Endothelial cell of umbilical vein (primary cell): ENCODE data around the gene KHDRBS1. TPM values are rescaled to one million over a fixed set of nuclear protein-coding genes. Genes with fewer than 3 reads are reported as not detected.

Experiments
- BruUV-seq: library from RNA; stranded (reverse); fragments of 400-500 nt; replicated peaks from 2 replicates; lab custom pipeline; 2021; lab: Mats Ljungman, UMichigan
- CTCF ChIA-PET: fragments of 300-600, 350-600 bp; sonication (Branson Sonifier 250); formaldehyde crosslinking; loops from one replicate; lab custom pipeline; 2021; ENCODE audit warnings: antibody characterized with exemption, inconsistent platforms; lab: Charles Lee
- POLR2A ChIA-PET: fragments of 300-600, 350-600 bp; sonication (Branson Sonifier 250); formaldehyde crosslinking; loops from one replicate; lab custom pipeline; 2021; ENCODE audit warnings: antibody characterized with exemption, inconsistent platforms; lab: Charles Lee
- DNase-seq: peaks from one replicate; pipeline ENCODE4 v3.0.0-alpha.2; 2011; ENCODE audit warnings: low read depth, low spot score
- FAIRE-seq: peaks from 2 replicates; lab custom pipeline; 2011; peaks lifted over from hg19 to GRCh38; lab: Jason Lieb, UNC
- H2AFZ ChIP-seq: 2 replicates; pipeline ENCODE4 v1.6.0; 2012; ENCODE audit warnings: low read depth, low read length, control low read depth, inconsistent platforms
- H3K27ac ChIP-seq: 2 replicates; pipeline ENCODE4 v1.5.1; 2011; ENCODE audit warnings: low read depth, mild to moderate bottlenecking, control low read depth, low read length, moderate library complexity; ENCODE audit not compliant: insufficient read depth
- H3K27me3 ChIP-seq, 2 experiments: 2 replicates each; pipeline versions ENCODE4 v1.6.0 to v1.6.1; 2011; ENCODE audit warnings: low read length in 2 of 2, mixed read lengths in 1 of 2; ENCODE audit not compliant: control insufficient read depth in 2 of 2, insufficient read depth in 2 of 2
- H3K36me3 ChIP-seq, 2 experiments: 2 replicates in 1 of 2; 3 replicates in 1 of 2; pipeline ENCODE4 v1.5.1; 2011; ENCODE audit warnings: low read length in 2 of 2, mild to moderate bottlenecking in 1 of 2, moderate library complexity in 1 of 2; ENCODE audit not compliant: control insufficient read depth in 2 of 2, insufficient read depth in 2 of 2; ENCODE audit errors: extremely low read depth in 1 of 2
- H3K4me1 ChIP-seq: 3 replicates; pipeline ENCODE4 v1.5.1; 2011; ENCODE audit warnings: mild to moderate bottlenecking, low read length; ENCODE audit not compliant: control insufficient read depth, insufficient read depth; ENCODE audit errors: extremely low read depth
- H3K4me2 ChIP-seq: 2 replicates; pipeline ENCODE4 v1.6.1; 2011; ENCODE audit warnings: low read length, control low read depth, mixed read lengths; ENCODE audit not compliant: insufficient read depth
- H3K4me3 ChIP-seq, 3 experiments: fragments of 200-600 bp in 1 of 3; sonication (generic), shearing (Covaris generic) in 1 of 3; replicated peaks in 1 of 3; 2 replicates each; pipeline ENCODE4 v1.5.1; 2011 to 2016; ENCODE audit warnings: control low read depth in 3 of 3, low read length in 3 of 3, mild to moderate bottlenecking in 2 of 3, inconsistent platforms in 1 of 3, low read depth in 1 of 3, moderate library complexity in 1 of 3; ENCODE audit not compliant: insufficient read depth in 1 of 3
- H3K79me2 ChIP-seq: 2 replicates; pipeline ENCODE4 v1.6.0; 2012; ENCODE audit warnings: low read length, inconsistent platforms; ENCODE audit not compliant: control insufficient read depth, insufficient read depth
- H3K9ac ChIP-seq: replicated peaks from 2 replicates; pipeline ENCODE3; 2011; ENCODE audit warnings: low read length, control low read depth; ENCODE audit not compliant: insufficient read depth; ENCODE audit errors: extremely low read depth
- H3K9me1 ChIP-seq: replicated peaks from 3 replicates; pipeline ENCODE4 v1.6.0; 2011; ENCODE audit warnings: mild to moderate bottlenecking, low read length; ENCODE audit not compliant: control insufficient read depth, insufficient read depth; ENCODE audit errors: extremely low read depth
- H3K9me3 ChIP-seq: replicated peaks from 2 replicates; pipeline ENCODE4 v1.5.1; 2012; ENCODE audit warnings: low read length, inconsistent platforms; ENCODE audit not compliant: control insufficient read depth, insufficient read depth
- H4K20me1 ChIP-seq: replicated peaks from 2 replicates; pipeline ENCODE3; 2011; ENCODE audit warnings: mild to moderate bottlenecking, low read length; ENCODE audit not compliant: control insufficient read depth, insufficient read depth; ENCODE audit errors: extremely low read depth
- EZH2 ChIP-seq: IDR thresholded peaks from 2 replicates; pipeline ENCODE4 v1.6.1; 2012; ENCODE audit warnings: borderline replicate concordance, low read depth, mild to moderate bottlenecking, moderate library complexity, low read length, inconsistent platforms; ENCODE audit not compliant: severe bottlenecking
- FOS ChIP-seq: IDR thresholded peaks from 2 replicates; pipeline ENCODE4 v1.6.1; 2011; ENCODE audit warnings: mild to moderate bottlenecking, low read length, moderate library complexity, borderline replicate concordance; ENCODE audit not compliant: insufficient read depth
- GATA2 ChIP-seq: IDR thresholded peaks from 2 replicates; pipeline ENCODE4 v1.7.0; 2011; ENCODE audit warnings: low read depth, mild to moderate bottlenecking, moderate library complexity, mixed read lengths, low read length; ENCODE audit not compliant: insufficient read length, insufficient read depth
- JUN ChIP-seq: IDR thresholded peaks from 2 replicates; pipeline ENCODE4 v1.6.1; 2011; ENCODE audit warnings: borderline replicate concordance, low read depth; ENCODE audit not compliant: insufficient read length, insufficient read depth
- MYC ChIP-seq: IDR thresholded peaks from one replicate; pipeline ENCODE4 v1.6.1; 2011; ENCODE audit warnings: mild to moderate bottlenecking, low read depth, low read length
- POLR2A ChIP-seq: IDR thresholded peaks from 2 replicates; pipeline ENCODE4 v1.6.1; 2012; ENCODE audit warnings: low read depth, mild to moderate bottlenecking, control low read depth, low read length
- POLR2AphosphoS5 ChIP-seq: IDR thresholded peaks from 2 replicates; pipeline ENCODE4 v1.6.1; 2012; ENCODE audit warnings: low read depth, mild to moderate bottlenecking, control low read depth, low read length, moderate library complexity; ENCODE audit not compliant: insufficient read depth
- dilution Hi-C: fragments of 300-500 bp; cut with MboI; formaldehyde crosslinking; loops from one replicate; pipeline ENCODE4 v1.15.0; 2019; ENCODE audit warnings: low sequenced_read_pairs; ENCODE audit not compliant: extremely low pct_ligation_motif_present
- intact Hi-C: fragments of 100-400 bp; cut with micrococcal nuclease; formaldehyde crosslinking; loops from one replicate; pipeline ENCODE4 v1.10.0; 2022
- polyA plus RNA-seq, 4 experiments: library from polyadenylated mRNA; depleted of rRNA in 3 of 4; stranded (reverse) in 3 of 4; unstranded in 1 of 4; fragments of >200 nt; gene quantifications; 2 replicates each; pipeline versions ENCODE4 v1.2.1 to v1.2.3, GENCODE V29; 2011 to 2012; ENCODE audit warnings: missing spikeins in 1 of 4
- total RNA-seq: library from RNA; stranded (reverse); gene quantifications from 2 replicates; pipeline ENCODE4 v1.2.3, GENCODE V29; 2021
- TF ChIP-seq, protein P1 (sequence below): IDR thresholded peaks from 2 replicates; pipeline ENCODE4 v1.6.1; 2011; ENCODE audit not compliant: insufficient read depth, insufficient read length
- TF ChIP-seq, protein P2 (sequence below), 2 donors: IDR thresholded peaks; 1 replicate in 1 of 2; 2 replicates in 1 of 2; pipeline ENCODE4 v1.5.1; 2011; ENCODE audit warnings: low read length in 2 of 2, mild to moderate bottlenecking in 2 of 2, moderate library complexity in 2 of 2, control low read depth in 1 of 2, inconsistent platforms in 1 of 2, low read depth in 1 of 2; ENCODE audit not compliant: insufficient read depth in 1 of 2; ENCODE audit errors: extremely low read depth in 1 of 2

Gene KHDRBS1
- total and polyA plus RNA-seq, 2 donors (not counting 3 experiments of a cell fraction or from before 2014, with no cell fraction given) = 43.4 to 194 TPM

DNA sequence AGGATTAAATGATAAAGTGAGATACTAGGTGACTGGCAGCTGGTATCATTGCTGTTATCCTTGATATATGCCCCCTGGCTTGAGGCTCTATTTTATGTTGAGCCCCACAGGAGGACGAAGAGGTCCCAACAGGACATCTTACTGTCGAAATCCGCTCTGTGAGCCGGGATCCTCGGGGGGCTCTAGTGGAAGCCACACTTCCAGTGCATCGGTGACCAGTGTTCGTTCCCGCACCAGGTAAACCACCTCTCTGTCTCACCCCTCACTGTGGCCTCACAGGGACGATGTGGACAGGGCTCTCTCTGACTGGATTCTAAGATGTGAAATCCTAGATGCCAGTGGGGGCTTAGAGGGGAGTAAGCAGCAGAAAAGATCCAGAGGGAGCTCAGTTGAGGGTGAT is 61.2 kb downstream of the KHDRBS1 start:
- no peak overlapping the region for H2AFZ ChIP-seq
- ChIA-PET CTCF (interaction anchor here (1.3 to 6.5 kb wide), 7 partner anchors 8 to 105 kb away, joined by 3 to 55 read pairs (median 5); partner anchors contain the start of genes KPNA6 and TXLNA), POLR2A (no interaction called here)
- peaks cover 35% of the 10 kb centered on the region for H3K79me2 ChIP-seq
- FAIRE-seq = no peak
- no peak for DNase-seq
- no peaks in the 10 kb centered on the region for H4K20me1 ChIP-seq
- H3K27ac ChIP-seq = no peak overlapping the region
- H3K27me3 ChIP-seq = no peaks in the 10 kb centered on the region
- intact Hi-C loops = no loop called here
- H3K4me3 ChIP-seq = no peak overlapping the region
- no peak for TF ChIP-seq MYC
- TF ChIP-seq GATA2 = no peak
- TF ChIP-seq, protein P1, sequence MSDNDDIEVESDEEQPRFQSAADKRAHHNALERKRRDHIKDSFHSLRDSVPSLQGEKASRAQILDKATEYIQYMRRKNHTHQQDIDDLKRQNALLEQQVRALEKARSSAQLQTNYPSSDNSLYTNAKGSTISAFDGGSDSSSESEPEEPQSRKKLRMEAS = no peak
- no peak for TF ChIP-seq POLR2A
- no peak for TF ChIP-seq POLR2AphosphoS5
- TF ChIP-seq FOS = no peak
- no peak for TF ChIP-seq EZH2
- TF ChIP-seq, protein P2, sequence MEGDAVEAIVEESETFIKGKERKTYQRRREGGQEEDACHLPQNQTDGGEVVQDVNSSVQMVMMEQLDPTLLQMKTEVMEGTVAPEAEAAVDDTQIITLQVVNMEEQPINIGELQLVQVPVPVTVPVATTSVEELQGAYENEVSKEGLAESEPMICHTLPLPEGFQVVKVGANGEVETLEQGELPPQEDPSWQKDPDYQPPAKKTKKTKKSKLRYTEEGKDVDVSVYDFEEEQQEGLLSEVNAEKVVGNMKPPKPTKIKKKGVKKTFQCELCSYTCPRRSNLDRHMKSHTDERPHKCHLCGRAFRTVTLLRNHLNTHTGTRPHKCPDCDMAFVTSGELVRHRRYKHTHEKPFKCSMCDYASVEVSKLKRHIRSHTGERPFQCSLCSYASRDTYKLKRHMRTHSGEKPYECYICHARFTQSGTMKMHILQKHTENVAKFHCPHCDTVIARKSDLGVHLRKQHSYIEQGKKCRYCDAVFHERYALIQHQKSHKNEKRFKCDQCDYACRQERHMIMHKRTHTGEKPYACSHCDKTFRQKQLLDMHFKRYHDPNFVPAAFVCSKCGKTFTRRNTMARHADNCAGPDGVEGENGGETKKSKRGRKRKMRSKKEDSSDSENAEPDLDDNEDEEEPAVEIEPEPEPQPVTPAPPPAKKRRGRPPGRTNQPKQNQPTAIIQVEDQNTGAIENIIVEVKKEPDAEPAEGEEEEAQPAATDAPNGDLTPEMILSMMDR (IDR thresholded peaks at IDR 0.05; ENCODE audit: extremely low read depth in 1 of 2, insufficient read depth in 1 of 2, low read depth in 1 of 2, low read length in 2 of 2) = no peak
- no peak for TF ChIP-seq JUN
- no TSS peak for BruUV-seq
- H3K9me1 ChIP-seq = no peaks in the 10 kb centered on the region
- no peak overlapping the region for H3K9ac ChIP-seq
- H3K4me1 ChIP-seq = peaks cover 41% of the 10 kb centered on the region
- dilution Hi-C loops = no loop called here
- H3K4me2 ChIP-seq = no peak overlapping the region
- no peaks in the 10 kb centered on the region for H3K9me3 ChIP-seq
- peaks cover 16 to 27% of the 10 kb centered on the region in 2 experiments for H3K36me3 ChIP-seq
